Measurements from ENCODE around the gene CNST.
"Not testable (repeated sequence)": the region's sequence is repeated elsewhere in the genome, so short reads cannot be mapped to it uniquely, and the experiment has no call there.

CNST gene

DNA sequence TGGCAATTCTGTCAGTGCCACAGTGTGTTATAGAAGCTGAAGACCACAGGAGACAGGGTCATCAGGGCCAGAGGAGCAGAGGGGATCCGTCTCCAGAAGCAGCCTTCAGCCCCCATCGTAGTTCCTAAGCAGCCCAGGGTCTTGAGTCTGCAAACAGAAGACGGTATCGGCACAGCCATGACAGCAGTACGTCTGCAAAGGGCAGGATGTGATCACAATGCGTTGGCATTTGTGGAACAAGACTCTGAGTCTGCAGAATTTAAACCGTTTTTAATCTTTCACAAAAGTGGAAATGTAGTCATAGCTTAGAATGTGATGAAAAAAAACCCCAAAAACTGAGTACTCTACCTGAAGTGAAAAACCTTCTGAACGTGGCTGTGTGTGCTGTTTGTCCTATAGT, 113.9 kb downstream of the CNST start:
- no peak for DNase-seq

DNA sequence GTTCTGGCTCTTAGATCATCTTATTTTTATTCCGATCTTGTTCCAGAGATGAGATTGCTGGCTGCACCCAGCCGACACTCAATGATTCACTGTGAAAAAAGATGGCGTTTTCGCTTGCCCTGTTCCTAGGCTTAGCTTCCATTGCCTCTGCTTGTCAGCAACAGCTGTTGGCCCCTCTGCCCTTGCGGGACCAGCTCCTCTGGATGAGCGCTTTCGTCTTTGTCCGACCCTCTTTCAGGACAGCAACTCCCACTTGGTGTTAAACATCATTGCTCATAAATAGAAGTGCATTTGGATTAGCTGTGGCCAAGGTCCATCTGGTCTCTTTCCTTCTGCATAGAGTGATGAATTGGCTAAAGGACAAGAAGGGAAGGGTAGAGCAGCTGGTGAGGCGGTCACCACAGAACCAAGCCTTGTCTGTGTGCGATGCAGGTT, 114.5 kb downstream of the CNST start:
- no peak for DNase-seq

DNA sequence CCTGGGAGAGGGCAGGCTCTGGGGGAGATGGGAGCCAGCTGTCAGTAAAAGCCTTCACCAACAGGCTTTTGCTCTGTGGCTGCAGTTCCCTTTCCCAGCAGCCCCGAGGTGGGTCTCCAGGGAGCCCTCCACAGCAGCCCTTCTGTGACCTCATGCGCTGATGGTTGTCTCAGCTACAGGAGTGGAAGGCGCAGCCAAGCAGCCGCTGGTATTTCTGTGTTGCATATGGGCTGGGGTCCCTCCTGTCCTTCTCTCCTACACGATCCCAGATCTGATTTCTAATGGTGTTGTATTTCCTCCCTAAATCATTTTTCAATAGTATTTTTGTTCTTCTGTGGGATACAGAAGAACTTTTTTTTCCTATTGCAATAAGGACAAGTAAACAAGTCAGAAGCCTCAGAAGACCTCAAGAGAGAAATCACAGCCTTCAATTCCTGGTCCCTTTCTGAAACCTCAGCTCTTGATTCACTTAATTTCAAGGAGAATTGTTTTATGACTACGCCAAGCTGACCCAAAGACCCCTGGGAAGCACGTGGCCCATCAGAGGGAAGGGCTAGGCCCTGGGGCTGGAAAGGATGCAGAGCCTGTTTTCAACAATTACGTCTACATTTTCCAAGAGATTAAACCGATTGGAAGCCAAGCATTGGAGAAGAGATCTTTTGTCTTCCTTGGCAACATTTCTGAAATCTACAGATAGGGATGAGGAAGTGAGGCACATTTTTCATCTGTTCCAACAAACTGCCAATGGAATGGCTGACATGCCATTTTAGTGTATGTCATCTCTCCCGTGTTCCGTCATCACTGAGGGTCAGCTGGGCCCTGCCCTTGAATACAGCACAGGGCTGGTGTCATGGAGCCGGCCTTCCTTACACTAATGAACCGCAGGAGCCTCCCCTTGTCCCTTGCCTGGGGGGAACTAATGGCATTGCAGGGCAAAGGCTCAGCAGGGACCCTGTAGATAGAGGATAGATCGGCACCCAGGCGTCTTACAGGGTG, 115.9 kb downstream of the CNST start:
- DNase-seq, result peak; percentile 88

DNA sequence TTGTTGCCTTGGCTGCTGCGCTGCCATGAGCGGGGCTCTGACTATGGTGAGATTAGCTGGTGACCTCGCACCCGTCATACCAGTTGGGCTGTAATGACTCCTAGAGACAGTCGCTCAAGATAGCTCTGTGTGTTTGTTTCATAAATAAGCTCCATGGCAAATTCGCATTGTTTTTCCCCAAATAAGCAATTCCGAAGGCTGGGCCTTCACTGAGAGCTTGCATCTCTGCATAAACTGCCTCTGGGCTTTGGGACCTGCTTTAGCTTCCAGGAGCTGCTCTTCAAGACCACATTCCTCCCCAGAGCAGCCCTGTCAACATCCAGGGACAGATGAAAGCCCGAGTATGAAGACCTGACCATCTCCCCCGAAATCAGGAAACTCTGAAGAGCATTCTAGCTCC, 117.3 kb downstream of the CNST start:
- DNase-seq, result no peak

DNA sequence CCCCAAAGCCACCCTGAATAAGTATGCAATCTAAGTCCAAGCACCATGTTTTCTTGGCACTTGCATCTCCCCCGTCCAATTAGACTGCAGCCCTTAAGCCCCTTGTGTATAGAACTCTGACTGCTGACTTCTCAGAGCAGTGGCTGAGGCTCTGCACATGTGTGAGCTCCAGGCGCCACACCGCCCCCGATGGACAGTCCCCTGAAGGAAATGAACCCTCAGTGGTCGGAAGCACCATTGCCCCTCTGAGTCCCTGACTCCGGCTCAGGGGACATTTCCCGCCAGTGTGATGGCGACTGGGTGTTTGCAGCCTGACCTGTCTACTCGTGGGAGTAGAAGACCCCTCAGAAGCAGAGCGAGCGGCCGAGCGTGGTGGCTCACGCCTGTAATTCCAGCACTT, 120.7 kb downstream of the CNST start:
- DNase-seq, result no peak

DNA sequence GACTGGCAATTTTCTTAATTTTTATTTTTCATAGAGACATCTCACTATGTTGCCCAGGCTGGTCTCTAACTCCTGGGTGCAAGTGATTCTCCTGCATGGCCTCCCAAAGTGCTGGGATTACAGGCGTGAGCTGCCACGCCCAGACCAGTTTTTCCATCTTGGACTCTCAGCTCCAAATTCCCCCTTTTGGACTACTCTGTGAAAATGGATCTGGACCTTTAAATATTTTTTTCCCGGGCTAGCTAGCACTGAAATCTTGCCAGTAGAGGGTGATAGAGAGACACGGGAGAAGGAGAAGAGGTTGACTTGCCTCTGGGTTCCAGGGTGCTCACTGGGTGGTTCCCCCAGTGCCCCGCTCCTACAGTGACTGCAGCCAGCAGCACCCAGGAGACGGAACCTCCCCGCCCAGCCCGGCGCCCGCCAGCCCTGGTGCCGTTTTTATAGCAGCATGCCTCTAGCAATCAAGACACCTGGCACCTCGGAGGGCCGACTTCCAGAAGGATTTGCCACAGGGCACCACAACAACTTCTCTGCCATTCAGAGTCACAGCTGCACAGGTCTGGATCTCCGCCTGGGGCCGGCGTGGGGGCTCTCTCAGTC, 123.3 kb downstream of the CNST start:
- DNase-seq, result peak; percentile 89

DNA sequence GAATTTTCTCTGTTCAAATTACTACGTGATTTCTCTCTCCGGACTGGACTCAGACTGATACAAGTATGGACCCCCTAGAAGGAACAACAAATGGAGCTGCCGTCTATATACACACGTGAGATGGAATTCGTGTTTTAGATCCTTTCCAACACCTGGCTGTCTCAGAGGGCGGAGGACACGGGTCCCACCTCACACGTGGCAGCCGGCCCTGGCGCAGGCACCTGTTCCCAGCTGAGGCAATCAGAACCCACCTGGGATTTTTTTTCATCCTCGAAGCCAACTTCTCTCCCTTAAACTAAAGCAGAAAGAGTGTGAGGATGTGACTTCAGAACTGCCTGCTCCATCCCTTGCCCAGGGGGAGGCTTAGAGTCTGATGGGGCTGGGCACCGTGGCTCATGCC, 123.8 kb downstream of the CNST start:
- DNase-seq, result no peak

DNA sequence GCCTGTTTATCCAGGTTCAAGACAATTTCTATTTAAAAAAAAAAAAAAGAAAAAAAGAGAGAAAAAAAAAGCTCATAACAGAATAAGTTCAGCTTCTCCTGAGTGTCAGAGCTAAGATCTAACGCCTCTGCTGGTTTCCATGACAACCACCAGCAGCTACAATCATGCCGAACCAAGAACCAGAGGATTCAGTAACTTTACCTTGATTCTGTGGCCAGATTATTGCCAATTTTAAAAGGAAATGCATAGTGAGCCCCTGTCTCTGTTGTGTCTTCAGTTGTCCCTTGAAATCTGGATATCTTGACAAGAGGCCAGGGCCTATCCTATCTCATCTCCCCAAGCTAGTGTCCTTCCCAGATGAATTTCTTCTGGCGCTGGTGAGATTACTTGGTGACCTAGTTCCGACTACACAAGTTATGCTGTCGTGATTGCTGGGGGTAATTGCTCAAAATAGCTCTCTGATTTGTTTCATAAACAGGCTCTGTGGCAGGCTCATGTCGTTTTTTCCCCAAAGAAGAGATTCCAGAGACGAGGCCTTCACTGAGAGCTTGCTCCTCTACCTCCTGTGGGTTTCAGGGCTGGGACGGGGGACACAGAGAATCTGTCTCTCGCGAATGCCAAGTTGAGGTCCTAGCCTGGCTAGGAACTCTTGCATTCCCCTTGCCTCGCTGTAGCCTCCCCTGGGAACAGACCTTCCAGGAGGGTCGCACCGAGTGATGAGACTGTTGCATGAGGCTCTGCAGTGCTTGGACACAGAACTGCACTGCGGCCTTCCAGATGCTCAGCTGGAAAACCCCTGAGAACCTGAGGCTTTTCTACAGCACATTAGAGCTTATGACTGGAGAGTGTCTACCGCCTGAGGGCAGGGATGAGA, 125.6 kb downstream of the CNST start:
- DNase-seq, result no peak

DNA sequence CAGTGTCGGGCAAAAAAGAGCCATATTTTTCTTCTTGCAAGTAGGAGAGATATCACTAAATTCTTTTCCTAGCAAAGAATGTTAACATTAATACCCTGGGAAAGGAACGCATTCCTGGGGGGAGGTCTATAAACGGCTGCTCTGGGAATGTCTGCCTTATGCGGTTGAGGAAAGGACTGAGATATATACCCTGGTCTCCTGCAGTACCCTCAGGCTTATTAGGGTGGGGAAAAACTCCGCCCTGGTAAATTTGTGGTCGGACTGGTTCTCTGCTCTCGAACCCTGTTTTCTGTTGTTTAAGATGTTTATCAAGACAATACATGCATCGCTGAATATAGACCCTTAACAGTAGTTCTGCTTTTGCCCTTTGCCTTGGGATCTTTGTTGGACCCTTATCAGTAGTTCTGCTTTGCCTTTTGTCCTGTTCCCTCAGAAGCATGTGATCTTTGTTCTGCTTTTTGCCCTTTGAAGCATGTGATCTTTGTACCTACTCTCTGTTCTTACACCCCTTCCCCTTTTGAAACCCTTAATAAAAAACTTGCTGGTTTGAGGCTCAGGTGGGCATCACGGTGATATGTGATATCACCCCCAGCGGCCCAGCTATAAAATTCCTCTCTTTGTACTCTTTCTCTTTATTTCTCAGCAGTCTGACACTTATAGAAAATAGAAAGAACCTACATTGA, 128.1 kb downstream of the CNST start:
- not testable (repeated sequence) for DNase-seq

DNA sequence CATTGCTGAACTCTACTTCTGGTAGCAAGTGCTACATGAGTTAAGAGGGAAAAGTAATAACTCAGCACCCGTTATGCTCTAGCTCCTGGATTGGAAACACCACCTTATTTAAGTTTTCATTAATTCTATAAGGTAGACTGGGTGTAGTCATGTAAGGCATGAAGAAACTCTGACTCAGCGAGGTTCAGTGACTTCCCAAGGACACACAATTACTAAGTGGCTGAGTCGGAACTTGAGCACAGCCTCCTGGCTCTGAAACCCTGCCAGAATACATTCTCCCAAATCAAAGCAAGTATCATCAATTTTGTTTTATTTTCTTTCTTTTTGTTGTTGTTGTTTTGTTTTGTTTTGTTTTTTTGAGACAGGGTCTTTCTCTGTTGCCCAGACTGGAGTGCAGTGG, 128.9 kb downstream of the CNST start:
- DNase-seq, result no peak

DNA sequence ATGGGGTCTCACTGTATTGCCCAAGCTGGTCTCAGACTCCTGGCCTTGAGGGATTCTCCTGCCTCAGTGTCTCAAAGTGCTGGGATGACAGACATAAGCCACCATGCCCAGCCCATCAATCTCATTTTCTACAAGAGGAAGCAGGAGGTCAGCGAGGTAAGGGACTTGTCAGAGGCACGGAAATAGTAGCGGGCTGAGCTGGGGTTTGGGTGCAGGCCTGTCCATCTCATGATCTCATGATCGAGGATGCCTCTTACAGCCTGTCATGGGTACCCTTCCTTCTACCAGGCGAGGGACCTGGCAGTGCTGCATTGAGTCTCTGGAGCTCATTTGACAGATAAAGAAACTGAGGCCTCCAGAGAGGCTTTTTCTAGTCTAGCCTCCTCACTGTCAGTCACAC, 129.4 kb downstream of the CNST start:
- DNase-seq, result no peak

DNA sequence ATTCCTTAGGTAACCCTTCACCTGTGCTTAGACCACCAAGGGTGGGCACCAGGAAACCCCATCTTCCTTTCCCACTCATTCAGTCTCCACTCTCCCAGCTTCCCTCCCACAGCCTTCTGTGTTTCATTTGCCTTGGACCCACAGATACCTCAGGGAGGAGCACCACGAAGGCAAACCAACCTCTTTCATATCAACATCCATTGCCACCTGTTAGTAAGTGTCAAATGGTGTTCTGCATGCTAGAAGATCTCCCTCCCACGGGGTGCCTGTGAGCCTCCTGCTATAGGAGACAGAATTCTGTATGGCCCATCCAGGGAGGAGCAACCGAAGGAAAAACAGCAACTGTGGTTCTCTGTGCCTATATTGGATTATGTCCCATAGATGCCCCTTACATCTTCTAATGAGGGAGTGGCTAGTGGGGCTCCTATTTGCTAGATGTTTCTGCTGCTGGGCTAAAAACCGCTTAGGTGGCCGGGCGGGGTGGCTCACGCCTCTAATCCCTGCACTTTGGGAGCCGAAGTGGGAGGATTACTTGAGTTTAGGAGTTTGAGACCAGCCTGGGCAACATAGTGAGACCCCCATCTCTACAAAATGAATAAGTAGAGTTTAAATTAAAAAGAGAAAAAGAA, 132.3 kb downstream of the CNST start:
- no peak for DNase-seq

DNA sequence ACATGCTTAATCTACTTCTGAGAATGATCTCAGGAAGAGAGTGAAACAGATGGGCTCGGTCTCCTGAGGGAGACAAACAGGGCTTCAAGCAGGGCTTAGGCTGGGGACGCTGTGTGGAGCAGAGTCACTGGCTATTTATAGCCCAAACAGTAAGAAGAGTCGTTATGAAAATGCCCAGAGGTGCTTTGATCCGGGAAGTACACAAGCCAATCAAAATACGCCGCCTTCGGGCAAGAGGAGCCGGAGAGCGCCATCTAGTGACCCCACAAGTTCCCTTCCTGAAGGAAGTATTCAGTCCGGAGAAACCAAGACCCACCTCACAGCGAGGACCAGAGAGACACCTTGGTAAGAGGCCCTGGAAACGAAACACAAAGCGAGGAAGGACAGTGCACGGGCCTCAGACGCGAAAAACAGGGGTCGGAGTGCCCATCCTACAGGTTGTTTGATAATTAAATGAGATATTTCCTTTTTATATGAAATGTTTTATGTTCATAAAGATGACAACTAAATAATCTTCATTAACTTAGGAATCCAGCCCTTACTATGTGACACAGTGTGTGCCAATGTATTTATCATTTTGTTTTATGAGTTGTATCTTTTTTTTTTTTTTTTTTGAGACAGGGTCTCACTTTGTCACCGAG, 133.0 kb downstream of the CNST start:
- peak; percentile 96 for DNase-seq

DNA sequence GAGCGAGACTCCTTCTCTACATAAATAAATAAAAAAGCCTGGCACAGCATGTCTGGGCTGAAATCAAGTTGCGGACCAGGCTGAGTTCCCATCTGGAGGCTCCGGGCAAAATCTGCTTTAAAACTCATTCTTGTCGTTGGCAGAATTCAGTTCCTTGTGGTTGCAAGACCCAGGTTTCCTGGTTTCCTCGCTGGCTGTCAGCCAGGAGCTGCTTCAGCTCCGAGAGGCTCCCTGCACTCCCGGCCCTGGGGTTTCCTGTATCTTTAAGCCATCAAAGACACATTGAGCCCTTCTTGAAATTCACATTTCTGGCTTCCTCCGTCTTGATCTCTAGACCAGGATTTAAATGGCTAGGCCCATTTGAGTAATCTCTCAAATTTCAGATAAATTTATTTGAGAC, 137.3 kb downstream of the CNST start:
- DNase-seq, result no peak

DNA sequence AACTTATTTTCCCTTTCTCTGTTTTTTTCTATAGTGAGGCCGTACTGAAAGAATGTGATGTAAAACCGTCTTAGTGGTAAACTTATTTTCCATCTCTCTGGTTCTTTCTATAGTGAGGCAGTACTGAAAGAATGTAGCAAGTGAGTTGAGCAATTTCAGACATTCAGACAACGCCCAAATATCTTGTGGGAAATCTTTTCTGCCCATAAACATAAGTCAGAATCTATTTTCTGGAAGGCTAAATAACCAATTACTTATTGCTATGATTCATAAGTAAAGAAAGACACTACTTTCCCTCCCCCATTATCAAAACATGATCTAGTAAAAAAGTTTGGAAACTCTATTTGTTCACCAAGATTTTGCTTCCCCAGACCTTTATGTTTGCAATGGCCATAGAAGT, 139.1 kb downstream of the CNST start:
- no peak for DNase-seq

DNA sequence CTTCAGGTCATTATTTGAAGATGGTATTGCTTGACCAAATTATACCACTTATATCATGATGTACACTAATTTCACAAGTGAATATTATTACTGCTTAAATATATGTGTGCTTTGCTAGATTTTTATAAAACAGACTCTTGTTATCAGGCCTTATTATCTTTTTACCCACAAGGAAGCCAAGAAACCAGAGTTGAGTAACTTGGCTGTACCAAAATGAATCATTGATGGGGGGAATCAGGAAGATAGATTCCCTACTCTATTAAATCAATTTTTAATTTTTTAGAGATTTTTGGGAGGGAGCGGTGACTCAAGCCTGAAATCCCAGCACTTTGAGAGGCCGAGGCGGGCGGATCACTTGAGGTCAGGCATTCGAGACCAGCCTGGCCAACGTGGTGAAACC, 141.9 kb downstream of the CNST start:
- DNase-seq, result no peak

DNA sequence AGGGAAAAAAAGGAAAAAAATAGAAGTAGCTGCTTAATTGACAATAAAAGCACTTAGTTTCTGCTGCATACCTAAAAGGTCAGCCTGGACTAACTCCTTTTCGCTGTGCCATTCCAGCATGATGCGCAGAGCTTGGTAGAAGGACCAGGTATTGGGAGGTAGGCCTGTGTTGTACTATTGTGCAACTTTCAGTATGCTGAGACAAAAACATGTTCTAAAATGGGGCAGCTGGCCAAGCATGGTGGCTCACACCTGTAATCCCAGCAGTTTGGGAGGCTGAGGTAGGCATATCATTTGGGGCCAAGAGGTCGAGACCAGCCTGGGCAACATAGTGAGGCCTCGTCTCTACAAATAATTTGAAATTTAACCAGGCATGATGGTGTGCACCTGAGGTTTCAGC, 142.9 kb downstream of the CNST start:
- no peak for DNase-seq

DNA sequence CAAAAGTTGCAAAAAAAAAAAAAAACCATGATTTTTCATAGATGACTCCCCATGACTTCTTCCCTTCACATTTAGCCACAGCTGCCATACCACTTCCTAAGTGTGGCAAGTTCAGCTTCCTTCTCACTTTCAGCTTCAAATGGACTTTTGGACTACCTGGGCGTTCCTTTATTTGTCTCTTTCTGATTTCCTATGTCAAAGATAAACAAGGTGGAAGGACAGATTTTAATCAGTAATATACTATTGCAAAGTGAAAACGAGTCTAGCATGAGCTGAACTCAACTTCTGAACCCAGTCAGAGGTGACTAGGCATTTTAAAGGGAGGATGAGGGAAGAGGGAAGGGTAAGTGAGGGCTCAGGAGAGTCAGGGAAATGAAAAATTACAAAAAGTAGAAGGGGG, 143.6 kb downstream of the CNST start:
- DNase-seq, result no peak

DNA sequence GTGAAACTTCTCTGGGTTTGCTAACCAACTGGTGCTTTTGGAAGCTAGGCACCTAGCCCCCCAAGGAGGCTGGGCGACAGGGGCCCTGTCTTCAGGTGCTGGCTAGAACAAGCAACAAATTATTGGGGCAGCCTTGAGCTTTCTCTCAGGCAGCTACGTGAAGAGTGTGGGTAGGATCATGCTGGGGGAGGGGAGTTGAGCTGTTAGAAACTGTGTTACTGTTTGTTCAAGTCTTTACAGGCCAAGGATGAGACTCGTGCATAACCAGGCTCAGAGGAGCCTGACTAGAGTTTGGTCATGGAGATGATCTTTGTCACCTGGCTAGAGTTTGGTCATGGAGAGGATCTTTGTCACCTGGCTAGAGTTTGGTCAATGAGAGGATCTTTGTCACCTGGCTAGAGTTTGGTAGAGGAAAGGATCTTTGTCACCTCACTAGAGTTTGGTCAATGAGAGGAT, 145.3 kb downstream of the CNST start:
- DNase-seq, result no peak

DNA sequence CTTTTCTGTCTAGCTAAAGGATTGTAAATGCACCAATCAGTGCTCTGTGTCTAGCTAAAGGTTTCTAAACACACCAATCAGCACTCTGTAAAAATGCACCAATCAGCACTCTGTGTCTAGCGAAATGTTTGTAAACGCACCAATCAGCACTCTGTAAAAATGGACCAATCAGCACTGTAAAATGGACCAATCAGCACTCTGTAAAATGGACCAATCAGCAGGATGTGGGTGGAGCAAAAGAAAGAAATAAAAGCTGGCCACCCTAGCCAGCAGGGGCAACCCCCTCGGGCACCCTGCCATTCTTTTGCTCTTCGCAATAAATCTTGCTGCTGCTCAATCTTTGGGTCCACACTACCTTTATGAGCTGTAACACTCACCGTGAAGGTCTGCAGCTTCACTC, 146.2 kb downstream of the CNST start:
- DNase-seq, result not testable (repeated sequence)

Measured in NCI-H1436 (cell line).